Stimulated activated CD8-positive, alpha-beta memory T cell treated with anti-CD3 and anti-CD28 coated beads, Interleukin-7, amount 100 ng/mL, for 48 hours (primary cell): ENCODE results near the gene SCP2D1.

Experiments
- DNase-seq, 2 donors: peaks; one replicate each; pipeline ENCODE4 v3.0.0-alpha.2; 2020; ENCODE audit warnings: low read depth in 1 of 2; ENCODE audit errors: extremely low read depth in 1 of 2

SCP2D1 gene

GRCh38 chr20:18811186-18811585 is 2.4 kb upstream of the SCP2D1 start:
- no peak for DNase-seq

GRCh38 chr20:18811904-18812303 is 1.7 kb upstream of the SCP2D1 start:
- DNase-seq = no peak

- DNase-seq = no peak
Observed at GRCh38 chr20:18815194-18815942, 1.8 kb downstream of the SCP2D1 start.

- DNase-seq = no peak
Observed at GRCh38 chr20:18822832-18823231, 9.2 kb downstream of the SCP2D1 start.

- no peak for DNase-seq
Observed at GRCh38 chr20:18831830-18832499, 18.4 kb downstream of the SCP2D1 start.

GRCh38 chr20:18832546-18833200 is 19.1 kb downstream of the SCP2D1 start:
- no peak for DNase-seq

- no peak for DNase-seq
Observed at GRCh38 chr20:18835466-18836256, 22.1 kb downstream of the SCP2D1 start.

GRCh38 chr20:18837718-18838117 is 24.1 kb downstream of the SCP2D1 start:
- DNase-seq = no peak

GRCh38 chr20:18839507-18840247 is 26.1 kb downstream of the SCP2D1 start:
- no peak for DNase-seq

- no peak for DNase-seq
Observed at GRCh38 chr20:18840248-18840645, 26.7 kb downstream of the SCP2D1 start.

- no peak for DNase-seq
Observed at GRCh38 chr20:18845017-18845416, 31.4 kb downstream of the SCP2D1 start.

GRCh38 chr20:18847226-18847755 is 33.7 kb downstream of the SCP2D1 start:
- no peak for DNase-seq

GRCh38 chr20:18849131-18849530 is 35.5 kb downstream of the SCP2D1 start:
- no peak for DNase-seq

GRCh38 chr20:18851629-18852028 is 38.0 kb downstream of the SCP2D1 start:
- no peak for DNase-seq

- DNase-seq = no peak
Observed at GRCh38 chr20:18852318-18852717, 38.7 kb downstream of the SCP2D1 start.

- no peak for DNase-seq
Observed at GRCh38 chr20:18853216-18853615, 39.6 kb downstream of the SCP2D1 start.

- DNase-seq = no peak
Observed at GRCh38 chr20:18853946-18854646, 40.5 kb downstream of the SCP2D1 start.

GRCh38 chr20:18855882-18856281 is 42.3 kb downstream of the SCP2D1 start:
- no peak for DNase-seq

GRCh38 chr20:18856873-18857272 is 43.3 kb downstream of the SCP2D1 start:
- no peak for DNase-seq

- DNase-seq = no peak
Observed at GRCh38 chr20:18857640-18858039, 44.1 kb downstream of the SCP2D1 start.
